Osteoblast (primary cell): ENCODE results near the gene PPIL6. TPM values are rescaled to one million over a fixed set of nuclear protein-coding genes. Genes with fewer than 3 reads are reported as not detected.
A peak's percentile ranks its signal among the peaks of the same experiment; 100 is the strongest.

Experiments used
- DNase-seq: peaks from one replicate; pipeline ENCODE4 v3.0.0; 2011; ENCODE audit warnings: low spot score, mixed read lengths; ENCODE audit not compliant: insufficient read length; ENCODE audit errors: missing footprints
- H2AFZ ChIP-seq: 2 replicates; pipeline ENCODE4 v1.6.0; 2011; ENCODE audit warnings: mild to moderate bottlenecking, low read length
- H3K27ac ChIP-seq: 2 replicates; pipeline ENCODE4 v1.5.1; 2011; ENCODE audit warnings: mild to moderate bottlenecking, low read depth, low read length, moderate library complexity
- H3K27me3 ChIP-seq: 2 replicates; pipeline ENCODE4 v1.6.0; 2012; ENCODE audit warnings: mild to moderate bottlenecking, control low read depth, inconsistent platforms, low read length, moderate library complexity; ENCODE audit not compliant: insufficient read depth
- H3K36me3 ChIP-seq: 2 replicates; pipeline ENCODE4 v1.5.1; 2011; ENCODE audit warnings: mild to moderate bottlenecking, low read length, control low read depth, moderate library complexity; ENCODE audit not compliant: insufficient read depth
- H3K4me1 ChIP-seq: 2 replicates; pipeline ENCODE4 v1.5.1; 2011; ENCODE audit warnings: mild to moderate bottlenecking, low read length, control low read depth, moderate library complexity; ENCODE audit not compliant: insufficient read depth
- H3K4me2 ChIP-seq: 2 replicates; pipeline ENCODE4 v1.6.0; 2011; ENCODE audit warnings: mild to moderate bottlenecking, low read length; ENCODE audit not compliant: insufficient read depth
- H3K4me3 ChIP-seq: fragments of 200-600 bp; sonication (generic); 3 replicates; pipeline ENCODE4 v1.5.1; 2012; ENCODE audit warnings: mild to moderate bottlenecking, low read length, inconsistent platforms; ENCODE audit not compliant: insufficient read depth
- H3K79me2 ChIP-seq: 2 replicates; pipeline ENCODE4 v1.6.0; 2012; ENCODE audit warnings: mild to moderate bottlenecking, low read length, control low read depth, inconsistent platforms; ENCODE audit not compliant: insufficient read depth
- H3K9me3 ChIP-seq: 2 replicates; pipeline ENCODE4 v1.5.1; 2011; ENCODE audit warnings: low read depth, low read length, control low read depth
- H4K20me1 ChIP-seq: 2 replicates; pipeline ENCODE4 v1.6.0; 2012; ENCODE audit warnings: mild to moderate bottlenecking, low read length, control low read depth; ENCODE audit not compliant: insufficient read depth
- total RNA-seq: library from RNA; depleted of rRNA; stranded (reverse); fragments of >200 nt; gene quantifications from 2 replicates; pipeline ENCODE4 v1.2.3, GENCODE V29; 2012
- TF ChIP-seq, protein P1 (sequence below): IDR thresholded peaks from 2 replicates; pipeline ENCODE4 v1.5.1; 2011; ENCODE audit warnings: mild to moderate bottlenecking, low read depth, low read length, moderate library complexity; ENCODE audit errors: extremely low read depth

The PPIL6 gene
- total RNA-seq, 1 donor: 5.8 TPM

DNA sequence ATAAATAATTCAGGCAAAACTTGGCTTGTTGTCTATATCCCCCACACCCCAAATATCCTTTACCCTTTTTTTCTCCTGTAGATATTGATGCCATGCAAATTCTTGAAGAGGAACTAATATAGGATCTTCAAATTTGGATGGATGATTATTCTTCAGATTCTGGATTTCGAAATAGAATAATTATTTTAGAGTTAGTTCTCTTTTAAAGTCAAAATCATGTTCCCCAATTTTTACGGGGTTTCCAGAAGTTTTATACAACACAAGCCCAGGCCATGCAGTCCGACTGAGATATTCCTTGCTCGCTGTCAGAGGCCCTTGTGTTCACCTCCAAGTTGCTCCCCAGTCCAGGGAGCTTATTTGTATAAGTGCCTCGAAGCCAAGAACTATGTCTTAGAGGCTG, 4.4 kb downstream of the PPIL6 start:
- TF ChIP-seq, protein P1, sequence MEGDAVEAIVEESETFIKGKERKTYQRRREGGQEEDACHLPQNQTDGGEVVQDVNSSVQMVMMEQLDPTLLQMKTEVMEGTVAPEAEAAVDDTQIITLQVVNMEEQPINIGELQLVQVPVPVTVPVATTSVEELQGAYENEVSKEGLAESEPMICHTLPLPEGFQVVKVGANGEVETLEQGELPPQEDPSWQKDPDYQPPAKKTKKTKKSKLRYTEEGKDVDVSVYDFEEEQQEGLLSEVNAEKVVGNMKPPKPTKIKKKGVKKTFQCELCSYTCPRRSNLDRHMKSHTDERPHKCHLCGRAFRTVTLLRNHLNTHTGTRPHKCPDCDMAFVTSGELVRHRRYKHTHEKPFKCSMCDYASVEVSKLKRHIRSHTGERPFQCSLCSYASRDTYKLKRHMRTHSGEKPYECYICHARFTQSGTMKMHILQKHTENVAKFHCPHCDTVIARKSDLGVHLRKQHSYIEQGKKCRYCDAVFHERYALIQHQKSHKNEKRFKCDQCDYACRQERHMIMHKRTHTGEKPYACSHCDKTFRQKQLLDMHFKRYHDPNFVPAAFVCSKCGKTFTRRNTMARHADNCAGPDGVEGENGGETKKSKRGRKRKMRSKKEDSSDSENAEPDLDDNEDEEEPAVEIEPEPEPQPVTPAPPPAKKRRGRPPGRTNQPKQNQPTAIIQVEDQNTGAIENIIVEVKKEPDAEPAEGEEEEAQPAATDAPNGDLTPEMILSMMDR: no peak
- Histone ChIP-seq H3K27ac (no peak overlapping the region), H3K27me3 (no peaks in the 10 kb centered on the region), H3K4me2 (no peak overlapping the region), H3K4me1 (peaks cover under 1% of the 10 kb centered on the region), H3K36me3 (no peaks in the 10 kb centered on the region), H3K79me2 (no peaks in the 10 kb centered on the region), H3K4me3 (no peak overlapping the region), H3K9me3 (no peaks in the 10 kb centered on the region), H4K20me1 (no peaks in the 10 kb centered on the region), H2AFZ (no peak overlapping the region)
- DNase-seq: no peak

DNA sequence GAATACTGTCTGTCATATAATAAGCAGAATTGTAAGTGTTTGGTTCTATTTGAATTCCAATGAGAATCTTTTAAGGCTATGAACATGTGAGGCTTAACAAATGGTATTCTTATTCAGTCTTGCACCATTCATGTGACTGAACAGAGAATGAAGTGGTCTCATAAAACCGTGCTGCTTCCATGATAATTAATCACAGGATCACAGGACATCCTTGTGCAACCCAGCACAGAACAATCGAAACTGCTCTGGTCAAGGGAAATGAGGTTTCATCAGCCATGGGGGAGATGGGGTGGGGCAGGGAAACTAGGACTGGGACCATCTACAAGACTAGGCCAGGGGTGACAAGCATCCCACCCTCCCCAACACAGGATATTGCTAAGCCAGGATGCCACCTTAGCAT, 6.0 kb downstream of the PPIL6 start:
- Histone ChIP-seq H3K4me3 (no peak overlapping the region), H4K20me1 (no peaks in the 10 kb centered on the region), H3K79me2 (no peaks in the 10 kb centered on the region), H3K4me2 (no peak overlapping the region), H2AFZ (no peak overlapping the region), H3K27ac (no peak overlapping the region), H3K27me3 (no peaks in the 10 kb centered on the region), H3K4me1 (no peaks in the 10 kb centered on the region), H3K36me3 (no peaks in the 10 kb centered on the region), H3K9me3 (no peaks in the 10 kb centered on the region)
- no peak for DNase-seq
- TF ChIP-seq, protein P1: no peak

DNA sequence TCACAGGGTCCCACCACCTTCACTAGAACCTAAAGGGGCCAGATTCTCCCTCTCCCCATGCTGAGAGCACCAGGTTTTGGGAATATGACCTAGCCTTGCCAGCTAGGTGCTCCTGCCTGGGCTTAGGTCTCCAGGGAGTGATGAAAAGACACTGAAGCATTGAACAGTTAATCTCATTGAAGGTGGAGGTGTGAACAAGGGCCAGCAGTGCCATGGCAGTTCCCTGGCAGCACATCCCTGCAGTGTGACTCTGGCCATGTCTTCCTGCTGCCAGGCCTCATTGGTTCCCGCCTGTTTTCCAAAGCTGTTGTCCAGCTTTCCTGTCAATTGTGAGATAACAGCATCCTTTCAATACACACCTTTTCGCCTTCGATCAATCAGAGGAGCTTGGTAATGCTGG, 10.9 kb downstream of the PPIL6 start:
- Histone ChIP-seq H3K4me2 (peak overlapping the region; percentile 54), H3K9me3 (no peaks in the 10 kb centered on the region), H3K27ac (no peak overlapping the region), H3K4me1 (peaks cover 5% of the 10 kb centered on the region), H2AFZ (no peak overlapping the region), H3K4me3 (no peak overlapping the region), H3K79me2 (no peaks in the 10 kb centered on the region), H4K20me1 (no peaks in the 10 kb centered on the region), H3K27me3 (no peaks in the 10 kb centered on the region), H3K36me3 (no peaks in the 10 kb centered on the region)
- peak; percentile 32 for DNase-seq
- TF ChIP-seq, protein P1: no peak

DNA sequence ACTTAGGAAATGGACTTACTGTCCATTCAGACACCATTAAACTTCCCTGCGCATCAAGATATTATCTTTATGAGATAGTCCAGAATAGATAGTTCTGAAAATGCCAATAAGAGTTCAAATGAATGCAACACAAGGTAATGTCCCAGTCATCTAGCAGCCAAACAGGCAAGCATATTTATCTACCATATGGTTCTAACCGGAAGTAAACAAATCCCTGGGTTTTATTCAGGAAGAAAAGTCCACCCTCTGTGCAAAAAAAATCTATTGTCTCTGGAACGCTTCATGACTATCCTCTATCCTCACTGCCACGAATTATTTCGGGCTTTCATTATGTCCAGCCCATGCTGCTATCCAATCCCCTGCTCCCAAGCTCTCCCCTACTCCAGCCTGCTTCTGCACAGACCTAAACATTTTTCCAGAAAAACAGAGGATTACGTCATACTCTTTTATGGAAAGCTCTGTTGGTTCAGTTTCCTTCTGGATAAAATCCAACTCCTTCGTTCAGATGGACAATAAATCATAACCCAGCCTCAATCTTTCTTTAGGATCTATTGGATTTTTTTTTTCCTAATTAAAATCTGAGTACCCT, 11.4 kb downstream of the PPIL6 start:
- H3K4me2 ChIP-seq: peak overlapping the region; percentile 54
- H4K20me1 ChIP-seq: no peaks in the 10 kb centered on the region
- no peaks in the 10 kb centered on the region for H3K36me3 ChIP-seq
- H3K4me3 ChIP-seq: no peak overlapping the region
- DNase-seq: peak; percentile 89
- H3K79me2 ChIP-seq: no peaks in the 10 kb centered on the region
- no peaks in the 10 kb centered on the region for H3K9me3 ChIP-seq
- no peak overlapping the region for H2AFZ ChIP-seq
- no peak overlapping the region for H3K27ac ChIP-seq
- peaks cover 5% of the 10 kb centered on the region for H3K4me1 ChIP-seq
- no peaks in the 10 kb centered on the region for H3K27me3 ChIP-seq
- TF ChIP-seq, protein P1: no peak
